Measurements from ENCODE around the gene AK9.

GRCh38 chr6:109610590-109610989 lies 80.4 kb downstream of the AK9 start:
- TF ChIP-seq BACH1 (IDR thresholded peaks at IDR 0.05; ENCODE audit: low read length) (no peak), USF2 (IDR thresholded peaks at IDR 0.05; ENCODE audit: low read length) (no peak), CTCF (IDR thresholded peaks at IDR 0.05; ENCODE audit: control extremely low read depth in 1 of 3, insufficient read depth in 1 of 3, low read depth in 1 of 3, low read length in 3 of 3) (no peak), POLR2AphosphoS5 (IDR thresholded peaks at IDR 0.05; ENCODE audit: low read depth, low read length) (no peak), MAX (IDR thresholded peaks at IDR 0.05) (no peak), JUN (IDR thresholded peaks at IDR 0.05; ENCODE audit: low read depth, low read length) (no peak), CHD2 (IDR thresholded peaks at IDR 0.05; ENCODE audit: low read length) (no peak), EZH2 (IDR thresholded peaks at IDR 0.05; ENCODE audit: low read depth, low read length, severe bottlenecking) (no peak), POLR2A (IDR thresholded peaks at IDR 0.05; ENCODE audit: control extremely low read depth in 1 of 2, low read depth in 2 of 2, low read length in 2 of 2) (no peak), MAFK (IDR thresholded peaks at IDR 0.05; ENCODE audit: low read depth, low read length) (no peak)
